B cell (primary cell): ENCODE measurements around the gene RAD9A.

Source experiments
- CTCF ChIP-seq: fragments of 200-600 bp; IDR thresholded peaks from one replicate; pipeline ENCODE4 v1.8.0; 2022; ENCODE audit warnings: antibody characterized with exemption, mild to moderate bottlenecking
- EZH2 ChIP-seq: IDR thresholded peaks from 2 replicates; pipeline ENCODE4 v1.6.1; 2012; ENCODE audit warnings: borderline replicate concordance, low read depth, mild to moderate bottlenecking, moderate library complexity, low read length; ENCODE audit not compliant: insufficient read depth, poor library complexity, severe bottlenecking

GRCh38 chr11:67437082-67437808 is 45.5 kb downstream of the RAD9A start, which contains the start of gene PTPRCAP:
- TF ChIP-seq CTCF (no peak), EZH2 (no peak)
